K562 (cell line): ENCODE data around the gene ABCB6. TPM values are rescaled to one million over a fixed set of nuclear protein-coding genes. Genes with fewer than 3 reads are reported as not detected.

Experiments used
- ARID1B ChIP-seq: fragments of 450-650 bp; IDR thresholded peaks from 2 replicates; pipeline ENCODE4 v1.6.1; 2016; ENCODE audit warnings: antibody characterized with exemption, mild to moderate bottlenecking, inconsistent platforms
- ATF6 ChIP-seq: sonication (generic); formaldehyde crosslinking; IDR thresholded peaks from 2 replicates; pipeline ENCODE4 v1.4.0; 2020; ENCODE audit warnings: mild to moderate bottlenecking, missing genetic modification reagents
- DACH1 ChIP-seq: fragments of 450-650 bp; IDR thresholded peaks from 2 replicates; pipeline ENCODE4 v1.6.1; 2018; ENCODE audit not compliant: partially characterized antibody
- ELF1 ChIP-seq: fragments of 200-800 bp; sonication (Bioruptor generic); IDR thresholded peaks from 2 replicates; pipeline ENCODE4 v1.6.1; 2016; ENCODE audit warnings: missing genetic modification characterization, missing compliant biosample characterization
- HDAC3 ChIP-seq: fragments of 450-650 bp; IDR thresholded peaks from 2 replicates; pipeline ENCODE4 v1.6.1; 2018; ENCODE audit warnings: borderline replicate concordance, mild to moderate bottlenecking, moderate library complexity; ENCODE audit not compliant: partially characterized antibody
- HDGF ChIP-seq: fragments of 450-650 bp; IDR thresholded peaks from 2 replicates; pipeline ENCODE4 v1.6.1; 2016
- KDM4B ChIP-seq, 2 experiments: fragments of 450-650 bp in 1 of 2; sonication (generic) in 1 of 2; IDR thresholded peaks; 2 replicates each; pipeline ENCODE4 v1.6.1; 2016 to 2017; ENCODE audit warnings: borderline replicate concordance in 2 of 2, antibody characterized with exemption in 1 of 2, low read depth in 1 of 2, mild to moderate bottlenecking in 1 of 2
- MAX ChIP-seq: sonication (generic); formaldehyde crosslinking; IDR thresholded peaks from 2 replicates; pipeline ENCODE4 v1.9.0; 2022; ENCODE audit warnings: mild to moderate bottlenecking, missing genetic modification reagents
- MLLT1 ChIP-seq, 2 experiments: fragments of 450-650 bp; IDR thresholded peaks; 2 replicates each; pipeline ENCODE4 v1.6.1; 2016
- PHB2 ChIP-seq: fragments of 450-650 bp; IDR thresholded peaks from 2 replicates; pipeline ENCODE4 v1.6.1; 2017; ENCODE audit warnings: low read depth
- RBM15 ChIP-seq: fragments of 200-400 bp; formaldehyde crosslinking; IDR thresholded peaks from 2 replicates; pipeline ENCODE4 v1.6.1; 2018; ENCODE audit warnings: mild to moderate bottlenecking, low read length, moderate library complexity; ENCODE audit not compliant: insufficient read depth
- RREB1 ChIP-seq: fragments of 250-450 bp; sonication (Bioruptor Pico); IDR thresholded peaks from 2 replicates; pipeline ENCODE4 v1.4.0; 2020
- SNRNP70 ChIP-seq: fragments of 200-400 bp; formaldehyde crosslinking; optimal IDR thresholded peaks from 2 replicates; pipeline ENCODE3; 2017; ENCODE audit warnings: low read depth, low read length
- TOE1 ChIP-seq, 2 experiments: fragments of 450-650 bp in 1 of 2; sonication (generic) in 1 of 2; formaldehyde crosslinking in 1 of 2; IDR thresholded peaks; 2 replicates each; pipeline versions ENCODE4 v1.7.1 to v1.8.0; 2016 to 2022; ENCODE audit warnings: borderline replicate concordance in 2 of 2, mild to moderate bottlenecking in 2 of 2, antibody characterized with exemption in 1 of 2, inconsistent platforms in 1 of 2, low read depth in 1 of 2, missing genetic modification reagents in 1 of 2, moderate library complexity in 1 of 2
- ZEB2 ChIP-seq: fragments of 450-650 bp; IDR thresholded peaks from 2 replicates; pipeline ENCODE4 v1.6.1; 2016
- polyA plus RNA-seq, 8 experiments: library from polyadenylated mRNA; depleted of rRNA in 4 of 8; stranded (reverse) in 5 of 8; unstranded in 3 of 8; fragments of >200 nt; fragmentation: Nextera tagmentation in 2 of 8; fragmentation: Illumina TruSeq in 1 of 8; extraction: Ambion mirVana in 2 of 8; extraction: Trizol in 1 of 8; gene quantifications; 2 replicates each; pipeline versions ENCODE4 v1.2.1 to v1.2.3, GENCODE V29; 2011 to 2014; ENCODE audit warnings: inconsistent platforms in 1 of 8, missing spikeins in 1 of 8
- total RNA-seq, 7 experiments: library from RNA; depleted of rRNA in 6 of 7; stranded (reverse); fragments of >200 nt in 6 of 7; fragmentation: Illumina TruSeq in 2 of 7; extraction: Trizol in 2 of 7; gene quantifications; 2 replicates each; pipeline versions ENCODE4 v1.2.1 to v1.2.3, GENCODE V29; 2011 to 2021; ENCODE audit warnings: low replicate concordance in 1 of 7

The ABCB6 gene
- total and polyA plus RNA-seq, 9 of the 15 experiments (the other 6 are each of a cell fraction or from before 2014, with no cell fraction given) = 3.7 to 29.8 (median 16.8) TPM

- TF ChIP-seq RREB1 (CRISPR knock-in tag) (peak; percentile 78), RBM15 (no peak), MAX (CRISPR knock-in tag) (peak; percentile 77), HDAC3 (no peak), HDGF (no peak), KDM4B (IDR thresholded peaks at IDR 0.05; ENCODE audit: borderline replicate concordance in 2 of 2, low read depth in 1 of 2) (peak in 1 of 2 experiments; percentile 51; a peak in 1 of 4 replicates), ARID1B (0 out of 2 replicates have a peak, but pooled peaks have one; percentile 25), DACH1 (no peak), ATF6 (CRISPR knock-in tag) (no peak), SNRNP70 (no peak), MLLT1 (IDR thresholded peaks at IDR 0.05) (peak in 1 of 2 experiments; percentile 89; a peak in 3 of 4 replicates), TOE1 (IDR thresholded peaks at IDR 0.05; ENCODE audit: borderline replicate concordance) (no peak), TOE1 (CRISPR knock-in tag; IDR thresholded peaks at IDR 0.05; ENCODE audit: borderline replicate concordance, low read depth) (no peak), ELF1 (tag) (peak; percentile 44; the same call in 1 of the 2 replicates), ZEB2 (no peak), PHB2 (no peak)
These were observed 26.6 kb upstream of the ABCB6 start, which contains the start of the genes GLB1L and STK16 (continued) for GRCh38 chr2:219245148-219245898.
